Right lobe of liver (tissue), 6 donors: ENCODE measurements around the gene CCND2. TPM values are rescaled to one million over a fixed set of nuclear protein-coding genes. Genes with fewer than 3 reads are reported as not detected.

ENCODE experiments used
- ATAC-seq, 4 donors: fragments of 200-7000 bp; cut with Tn5 transposase; one replicate each; pipeline ENCODE4 v1.9.1; 2020; ENCODE audit warnings: mild to moderate bottlenecking in 4 of 4, moderate library complexity in 4 of 4
- DNase-seq, 3 donors: peaks; one replicate each; pipeline ENCODE4 v3.0.0-alpha.2; 2020
- H3K27ac ChIP-seq, 3 donors: fragments of 200-600 bp; one replicate each; pipeline ENCODE4 v1.8.0; 2022
- H3K27me3 ChIP-seq, 2 donors: fragments of 200-600 bp; one replicate each; pipeline ENCODE4 v1.8.0; 2022
- H3K36me3 ChIP-seq, 4 donors: fragments of 200-600 bp; sonication (generic) in 1 of 4; one replicate each; pipeline versions ENCODE4 v1.5.1 to v1.8.0; 2017 to 2022; ENCODE audit warnings: control low read depth in 1 of 4
- H3K4me1 ChIP-seq, 4 donors: fragments of 200-600 bp; sonication (generic) in 1 of 4; one replicate each; pipeline versions ENCODE4 v1.5.1 to v1.8.0; 2017 to 2022; ENCODE audit warnings: control low read depth in 1 of 4
- H3K4me3 ChIP-seq, 3 donors: fragments of 200-600 bp; one replicate each; pipeline ENCODE4 v1.8.0; 2022
- H3K9me3 ChIP-seq, 4 donors: fragments of 200-600 bp; sonication (generic) in 1 of 4; one replicate each; pipeline versions ENCODE4 v1.5.1 to v1.8.0; 2017 to 2022; ENCODE audit warnings: control low read depth in 1 of 4
- POLR2A ChIP-seq: fragments of 450-650 bp; IDR thresholded peaks from one replicate; pipeline ENCODE4 v1.6.1; 2017; ENCODE audit warnings: antibody characterized with exemption, mild to moderate bottlenecking
- WGBS: methylation state at CpG from one replicate; pipeline ENCODE4 v1.1.6; 2018; ENCODE audit warnings: low coverage, low lambda C conversion rate; ENCODE audit not compliant: insufficient coverage; ENCODE audit errors: missing lambda C conversion rate; 5-methylcytosine and 5-hydroxymethylcytosine counted together
- intact Hi-C, 2 donors: fragments of 100-400 bp; cut with DNase I; formaldehyde crosslinking; loops; one replicate each; pipeline versions ENCODE4 v1.11.2 to v1.14.1; 2022
- total RNA-seq, 6 experiments: library from RNA; depleted of rRNA in 2 of 6; stranded (reverse); fragments of >200 nt in 2 of 6; fragmentation: NEBNext Ultra II Directional in 3 of 6; extraction: Animal tissue kit (Norgen Biotek cat#: 25700) in 3 of 6; gene quantifications; one replicate each; pipeline versions ENCODE4 v1.1.0 to v1.2.4, GENCODE V29; 2016 to 2023
- TF ChIP-seq, protein P1 (sequence below), 4 donors: fragments of 200-600 bp in 3 of 4; fragments of 450-650 bp in 1 of 4; IDR thresholded peaks; one replicate each; pipeline versions ENCODE4 v1.5.1 to v1.8.0; 2016 to 2022; ENCODE audit warnings: antibody characterized with exemption in 4 of 4, mild to moderate bottlenecking in 2 of 4
- donor health status: DM: no; HTN: yes; CAD: no.
- donor health status: DM: no; HTN: no; CAD: no.
- donor health status: DM: no; HTN: no; CAD: no.
- donor health status: DM: no; HTN: yes; CAD: no.
- donor health status: DM: no; HTN: yes; CAD: no.

Gene CCND2
- total RNA-seq, 6 experiments from 2014 or later, result 1.1 to 6.2 (median 1.5) TPM

- intact Hi-C loops, result no loop called here
- ATAC-seq (peak in 3 of 4 donors; percentile 22 to 51 (median 46)), DNase-seq (no peak)
- TF ChIP-seq, protein P1, sequence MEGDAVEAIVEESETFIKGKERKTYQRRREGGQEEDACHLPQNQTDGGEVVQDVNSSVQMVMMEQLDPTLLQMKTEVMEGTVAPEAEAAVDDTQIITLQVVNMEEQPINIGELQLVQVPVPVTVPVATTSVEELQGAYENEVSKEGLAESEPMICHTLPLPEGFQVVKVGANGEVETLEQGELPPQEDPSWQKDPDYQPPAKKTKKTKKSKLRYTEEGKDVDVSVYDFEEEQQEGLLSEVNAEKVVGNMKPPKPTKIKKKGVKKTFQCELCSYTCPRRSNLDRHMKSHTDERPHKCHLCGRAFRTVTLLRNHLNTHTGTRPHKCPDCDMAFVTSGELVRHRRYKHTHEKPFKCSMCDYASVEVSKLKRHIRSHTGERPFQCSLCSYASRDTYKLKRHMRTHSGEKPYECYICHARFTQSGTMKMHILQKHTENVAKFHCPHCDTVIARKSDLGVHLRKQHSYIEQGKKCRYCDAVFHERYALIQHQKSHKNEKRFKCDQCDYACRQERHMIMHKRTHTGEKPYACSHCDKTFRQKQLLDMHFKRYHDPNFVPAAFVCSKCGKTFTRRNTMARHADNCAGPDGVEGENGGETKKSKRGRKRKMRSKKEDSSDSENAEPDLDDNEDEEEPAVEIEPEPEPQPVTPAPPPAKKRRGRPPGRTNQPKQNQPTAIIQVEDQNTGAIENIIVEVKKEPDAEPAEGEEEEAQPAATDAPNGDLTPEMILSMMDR (IDR thresholded peaks at IDR 0.05), result no peak
- no peak for TF ChIP-seq POLR2A
- 48% methylated on average over 12 of the region's 20 CpGs for WGBS
- Histone ChIP-seq H3K36me3 (no peaks in the 10 kb centered on the region), H3K27me3 (no peaks in the 10 kb centered on the region), H3K27ac (peak overlapping the region in 1 of 3 donors; percentile 28), H3K9me3 (no peaks in the 10 kb centered on the region), H3K4me3 (no peak overlapping the region), H3K4me1 (no peaks in the 10 kb centered on the region)
These were observed 15.0 kb downstream of the CCND2 start for GRCh38 chr12:4288296-4289131.

GRCh38 chr12:4289231-4289878 lies 15.8 kb downstream of the CCND2 start:
- intact Hi-C loops, result no loop called here

DNA sequence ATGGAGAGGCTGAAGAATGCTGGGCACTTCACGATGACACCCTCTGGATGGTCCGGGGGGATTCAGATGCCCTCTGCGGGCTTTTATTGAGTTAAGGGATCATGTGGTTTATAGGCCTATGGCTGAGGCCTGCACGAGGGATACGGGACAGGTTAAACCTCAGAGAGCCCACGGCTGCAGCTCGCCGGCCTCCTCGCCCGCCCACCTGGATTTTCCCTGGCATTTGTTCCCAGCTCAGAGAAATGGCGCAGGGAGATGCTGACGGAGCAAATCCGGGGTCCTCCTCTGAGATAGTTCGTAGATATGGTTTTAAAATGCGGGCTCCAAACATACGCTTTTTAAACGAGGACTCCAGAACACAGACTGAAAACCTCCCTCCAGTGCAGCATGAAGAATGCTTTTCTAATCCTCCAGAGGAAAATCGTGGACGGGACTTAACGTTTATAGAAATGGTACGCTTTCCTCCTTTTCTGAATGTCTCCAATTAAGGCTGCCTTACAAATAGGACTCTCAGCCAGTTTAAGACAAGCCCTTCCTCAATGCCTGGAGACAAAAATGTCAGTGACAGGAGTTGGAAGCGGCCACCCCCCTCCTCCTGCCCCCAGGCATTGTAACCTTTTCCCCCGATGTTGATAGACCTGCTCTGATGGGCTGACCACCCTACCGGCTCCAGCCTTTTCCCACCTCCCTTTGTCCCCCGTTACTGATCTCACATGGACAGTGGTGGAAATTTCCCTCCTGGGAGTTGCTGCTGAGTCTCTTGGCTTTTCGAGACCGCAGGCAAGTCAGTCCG lies 16.6 kb downstream of the CCND2 start:
- Histone ChIP-seq H3K36me3 (no peaks in the 10 kb centered on the region), H3K4me3 (no peak overlapping the region), H3K27ac (peak overlapping the region in 1 of 3 donors; percentile 28), H3K9me3 (no peaks in the 10 kb centered on the region), H3K27me3 (no peaks in the 10 kb centered on the region), H3K4me1 (no peaks in the 10 kb centered on the region)
- WGBS, result 75% methylated on average over 28 of the region's 28 CpGs
- DNase-seq (no peak), ATAC-seq (no peak)
- intact Hi-C loops, result no loop called here
- no peak for TF ChIP-seq POLR2A
- TF ChIP-seq, protein P1 (IDR thresholded peaks at IDR 0.05), result no peak

More at GRCh38 chr12:4289231-4289878, 15.8 kb downstream of the CCND2 start:
- no peak for DNase-seq
- Histone ChIP-seq H3K36me3 (no peaks in the 10 kb centered on the region), H3K9me3 (no peaks in the 10 kb centered on the region), H3K27ac (peak overlapping the region in 1 of 3 donors; percentile 28), H3K27me3 (no peaks in the 10 kb centered on the region), H3K4me1 (no peaks in the 10 kb centered on the region), H3K4me3 (no peak overlapping the region)
- TF ChIP-seq, protein P1 (IDR thresholded peaks at IDR 0.05), result no peak
- no peak for TF ChIP-seq POLR2A
- WGBS, result 44% methylated on average over 15 of the region's 20 CpGs
- ATAC-seq, result peak; percentile 45 to 67 (median 58)

- WGBS, result 61% methylated on average over 8 of the region's 16 CpGs
- Histone ChIP-seq H3K4me1 (no peaks in the 10 kb centered on the region), H3K27ac (no peak overlapping the region), H3K27me3 (no peaks in the 10 kb centered on the region), H3K4me3 (no peak overlapping the region), H3K36me3 (no peaks in the 10 kb centered on the region), H3K9me3 (no peaks in the 10 kb centered on the region)
- intact Hi-C loops, result no loop called here
- TF ChIP-seq POLR2A, result no peak
- TF ChIP-seq, protein P1 (IDR thresholded peaks at IDR 0.05), result no peak
- no peak for DNase-seq
- ATAC-seq, result no peak
These were observed 18.9 kb downstream of the CCND2 start for GRCh38 chr12:4292341-4293073.
